HTERT RPE-1 (cell line): ENCODE results near the gene CNOT8.
"Not testable (repeated sequence)": the region's sequence is repeated elsewhere in the genome, so short reads cannot be mapped to it uniquely, and the experiment has no call there.

Source experiments
- in situ Hi-C: fragments of 300-500 bp; cut with MboI; formaldehyde crosslinking; loops from 4 replicates; pipeline ENCODE4 v1.14.3; 2020; ENCODE audit warnings: low sequenced_read_pairs

The CNOT8 gene

DNA sequence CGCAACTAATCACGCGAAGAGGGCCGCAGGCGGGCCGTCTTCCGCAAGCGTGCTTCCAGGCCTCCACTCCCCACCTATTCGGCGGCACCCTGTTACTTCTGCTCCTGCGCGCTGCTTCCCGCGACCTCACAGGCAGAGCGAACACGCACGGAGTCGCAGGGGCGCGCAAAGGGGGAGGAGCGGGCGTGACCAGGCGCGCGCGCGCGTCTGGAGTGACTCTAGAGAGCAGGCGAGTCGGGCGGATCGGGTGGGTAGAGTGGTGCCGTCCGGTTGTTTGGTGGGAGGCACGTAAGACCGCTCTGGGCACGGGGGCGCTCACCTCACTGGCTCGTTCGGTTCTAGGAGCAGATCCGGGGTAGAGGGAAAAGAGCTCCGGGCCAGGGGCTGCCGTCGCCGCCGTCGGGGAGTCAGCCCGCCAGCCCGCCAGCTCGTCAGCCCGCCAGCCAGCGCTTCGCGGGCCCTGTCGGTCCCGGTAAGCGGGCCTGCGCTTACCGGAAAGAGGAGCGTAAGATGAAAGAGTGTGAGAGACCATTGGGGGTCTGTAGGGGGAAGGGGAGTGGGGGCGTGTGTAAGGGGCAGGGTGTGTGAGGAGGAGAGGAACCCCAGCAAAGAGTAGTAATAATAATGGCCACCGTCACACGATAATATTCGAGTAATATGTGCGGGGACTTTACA is at the start of gene CNOT8:
CNOT8 (plus strand) TSS at position 331 of the 675 bp plus-strand sequence. CDS start 4,652 bp downstream, outside the sequence.
- in situ Hi-C loops, result no loop called here

GRCh38 chr5:154811239-154811638 is 47.2 kb upstream of the CNOT8 start:
- in situ Hi-C loops, result no loop called here

GRCh38 chr5:154811653-154812465 is 46.6 kb upstream of the CNOT8 start:
- in situ Hi-C loops, result no loop called here

GRCh38 chr5:154813158-154813557 is 45.3 kb upstream of the CNOT8 start:
- in situ Hi-C loops, result no loop called here

GRCh38 chr5:154813736-154814135 is 44.7 kb upstream of the CNOT8 start:
- in situ Hi-C loops, result no loop called here

DNA sequence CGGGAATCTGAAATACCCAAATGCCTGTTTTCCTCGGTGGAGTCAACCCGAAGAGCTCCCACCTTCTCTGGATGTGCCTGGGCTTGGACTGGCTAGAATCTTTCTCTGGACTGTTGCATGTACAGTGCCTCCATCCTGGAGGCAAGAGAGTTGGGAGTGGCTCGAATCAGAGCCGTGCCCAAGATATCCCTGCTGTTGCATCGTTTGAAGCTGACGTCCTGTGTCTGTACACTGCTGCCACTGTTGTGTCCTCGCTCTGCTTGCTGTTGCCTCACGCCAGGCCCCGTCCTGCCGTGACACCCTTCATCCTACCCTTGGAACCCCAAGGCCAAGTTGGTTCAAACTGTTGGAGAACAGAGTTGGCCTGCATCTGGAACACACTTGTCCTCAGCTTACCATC is 43.4 kb upstream of the CNOT8 start:
- in situ Hi-C loops, result no loop called here

- in situ Hi-C loops, result no loop called here
Measured at GRCh38 chr5:154815684-154816247, 42.7 kb upstream of the CNOT8 start.

DNA sequence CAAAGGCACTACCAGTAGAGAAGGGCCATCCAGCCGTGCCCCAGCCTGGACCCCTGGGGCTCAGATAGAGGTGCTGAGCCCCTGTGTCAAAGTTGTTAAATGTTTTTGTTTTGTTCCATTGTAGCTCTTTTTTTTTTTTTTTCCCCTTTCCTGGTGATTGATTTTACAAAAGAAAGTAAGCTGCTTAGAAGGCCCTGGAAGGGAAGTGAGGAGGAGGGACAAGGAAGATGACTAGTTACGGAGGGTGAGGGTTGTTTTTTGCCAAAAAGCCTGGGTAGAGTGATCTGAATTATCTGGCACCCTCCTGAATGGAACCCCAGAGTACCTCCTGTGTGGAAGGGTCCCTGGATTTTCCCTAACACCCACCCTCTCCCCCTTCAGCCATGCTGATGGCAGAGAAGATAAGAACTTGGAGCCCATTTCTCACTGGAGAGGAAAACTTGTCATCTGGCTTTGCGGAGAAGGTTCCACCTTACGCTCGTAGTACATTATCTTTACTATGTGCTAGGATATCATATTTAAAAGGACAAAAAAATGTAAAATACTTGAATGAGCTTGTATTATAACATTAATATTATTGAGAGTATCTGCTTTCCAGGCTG is 41.4 kb upstream of the CNOT8 start:
- in situ Hi-C loops, result no loop called here

GRCh38 chr5:154817815-154818214 is 40.6 kb upstream of the CNOT8 start:
- in situ Hi-C loops, result no loop called here

GRCh38 chr5:154818471-154819116 is 39.8 kb upstream of the CNOT8 start:
- in situ Hi-C loops, result no loop called here

GRCh38 chr5:154819546-154819945 is 38.9 kb upstream of the CNOT8 start:
- in situ Hi-C loops, result no loop called here

DNA sequence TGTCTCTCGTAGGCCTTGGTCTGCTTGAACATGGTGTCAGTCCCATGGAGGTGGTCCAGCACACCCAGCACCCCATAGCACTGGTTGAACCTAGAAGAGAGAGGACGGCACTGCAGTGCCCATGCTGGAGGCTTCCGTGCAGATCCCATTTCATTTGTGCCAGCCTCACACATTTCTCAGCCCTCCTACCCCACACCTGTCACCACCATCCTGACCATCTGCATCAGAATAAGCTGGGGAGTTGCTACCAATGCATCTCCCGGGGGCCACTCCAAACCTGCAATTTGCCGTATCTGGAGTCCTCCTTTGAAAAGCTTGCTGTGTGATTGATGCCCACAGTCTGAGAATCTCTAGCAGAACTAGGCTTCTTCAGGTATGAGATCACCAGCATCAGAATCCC is 38.0 kb upstream of the CNOT8 start:
- in situ Hi-C loops, result no loop called here

DNA sequence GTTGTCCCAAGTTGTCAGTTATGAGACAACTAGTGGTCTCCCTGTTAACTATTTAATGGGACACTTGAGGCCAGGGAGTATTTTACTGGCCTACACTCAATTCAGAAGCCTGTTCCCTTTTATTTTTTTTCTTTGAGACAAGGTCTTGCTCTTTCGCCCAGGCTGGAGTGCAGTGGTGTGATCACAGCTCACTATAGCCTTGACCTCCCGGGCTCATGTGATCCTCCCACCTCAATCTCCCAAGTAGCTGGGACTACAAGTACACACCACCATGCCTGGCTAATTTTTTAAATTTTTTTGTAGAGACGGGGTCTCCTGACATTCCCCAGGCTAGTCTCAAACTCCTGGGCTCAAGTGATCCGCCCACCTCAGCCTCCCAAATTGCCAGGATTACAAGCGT is 35.5 kb upstream of the CNOT8 start:
- in situ Hi-C loops, result not testable (repeated sequence)

GRCh38 chr5:154823605-154824004 is 34.8 kb upstream of the CNOT8 start:
- in situ Hi-C loops, result no loop called here

DNA sequence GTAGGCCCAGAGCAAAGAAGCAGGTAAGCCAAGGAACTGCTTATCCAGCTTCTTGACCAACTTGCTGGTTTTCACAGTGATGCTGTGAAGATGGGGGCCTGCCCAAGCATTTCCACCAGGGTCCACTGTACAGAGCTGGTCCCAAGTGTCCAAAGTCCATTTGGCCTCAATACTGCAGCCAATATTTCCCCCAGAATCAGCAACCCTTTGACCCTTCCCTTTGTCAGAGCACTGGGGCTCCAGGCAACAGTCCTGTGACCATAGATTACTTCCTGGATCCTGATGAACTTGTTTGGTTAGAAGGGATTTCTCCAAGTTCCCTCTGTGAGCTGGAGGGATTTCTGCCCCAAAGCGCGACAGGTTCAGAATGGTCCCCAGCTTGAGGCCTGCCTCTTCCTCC is 34.4 kb upstream of the CNOT8 start:
- in situ Hi-C loops, result no loop called here

GRCh38 chr5:154829181-154829588 is 29.2 kb upstream of the CNOT8 start:
- in situ Hi-C loops, result no loop called here

DNA sequence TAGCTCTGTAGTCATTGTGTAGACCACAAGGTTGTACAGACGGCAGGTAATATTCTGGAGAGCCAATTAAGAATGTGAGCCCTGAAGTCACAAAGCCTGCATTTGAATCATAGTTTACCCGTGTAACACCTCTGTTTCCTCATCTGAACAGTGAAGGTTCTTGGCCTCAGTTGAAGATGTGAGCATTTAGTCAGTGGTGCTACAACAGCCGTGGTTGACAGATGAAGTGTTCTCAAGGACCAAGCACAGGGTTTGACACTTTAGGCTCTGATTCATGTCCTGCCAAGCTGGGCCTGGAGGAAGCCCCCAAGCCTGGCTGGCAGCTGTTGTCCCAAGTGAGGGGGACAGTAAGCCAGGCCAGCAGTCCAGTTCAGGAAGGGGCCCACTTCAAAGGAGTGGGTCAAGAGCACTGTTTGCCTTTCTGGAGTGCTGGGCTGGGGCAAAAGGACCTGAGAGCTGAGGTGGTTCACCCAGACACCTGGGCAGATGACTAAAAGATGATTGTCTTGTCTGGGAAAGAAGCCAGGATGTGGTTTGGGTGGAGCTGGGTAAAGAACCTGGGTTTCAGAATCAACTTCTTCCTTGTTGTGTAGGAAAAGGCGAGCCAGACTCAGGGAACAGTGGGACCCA is 28.7 kb upstream of the CNOT8 start:
- in situ Hi-C loops, result no loop called here

DNA sequence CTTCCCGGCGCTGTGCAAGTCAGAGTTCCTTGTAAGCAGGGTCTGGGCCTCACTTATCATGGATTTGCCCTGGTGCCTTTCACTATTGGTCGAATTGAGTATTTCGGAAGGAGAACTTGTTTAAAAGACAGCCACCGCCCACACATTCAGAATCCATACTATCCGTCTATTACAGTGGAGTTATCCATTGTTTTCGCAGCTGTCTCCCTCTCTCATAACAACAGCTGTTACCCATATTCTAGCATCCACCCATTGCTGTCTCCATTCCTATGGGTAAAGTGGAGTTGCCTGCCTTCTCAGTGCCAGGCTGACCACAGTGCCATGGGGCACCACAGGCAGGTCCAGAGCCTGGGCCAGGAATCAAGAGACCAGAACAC is 28.2 kb upstream of the CNOT8 start:
- in situ Hi-C loops, result no loop called here

DNA sequence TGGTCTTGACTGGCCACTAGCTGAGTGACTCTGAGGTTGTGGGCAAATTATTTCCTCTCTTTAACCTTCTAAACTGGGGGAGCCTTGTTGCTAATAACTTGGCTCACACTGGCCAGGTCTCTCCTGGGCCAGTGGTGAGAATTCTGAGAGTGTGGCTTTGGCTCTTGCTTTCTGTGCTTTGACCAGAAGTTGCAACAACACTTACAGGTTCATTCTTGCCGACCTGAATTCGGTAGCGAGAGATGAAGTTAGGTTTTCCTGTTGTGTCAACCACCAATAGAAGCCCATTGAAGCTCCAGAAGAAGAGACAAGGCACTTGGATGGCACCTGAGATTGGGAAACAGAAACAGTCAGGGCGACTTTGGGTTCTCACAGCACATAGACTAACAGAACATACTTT is 27.8 kb upstream of the CNOT8 start:
- in situ Hi-C loops, result no loop called here

DNA sequence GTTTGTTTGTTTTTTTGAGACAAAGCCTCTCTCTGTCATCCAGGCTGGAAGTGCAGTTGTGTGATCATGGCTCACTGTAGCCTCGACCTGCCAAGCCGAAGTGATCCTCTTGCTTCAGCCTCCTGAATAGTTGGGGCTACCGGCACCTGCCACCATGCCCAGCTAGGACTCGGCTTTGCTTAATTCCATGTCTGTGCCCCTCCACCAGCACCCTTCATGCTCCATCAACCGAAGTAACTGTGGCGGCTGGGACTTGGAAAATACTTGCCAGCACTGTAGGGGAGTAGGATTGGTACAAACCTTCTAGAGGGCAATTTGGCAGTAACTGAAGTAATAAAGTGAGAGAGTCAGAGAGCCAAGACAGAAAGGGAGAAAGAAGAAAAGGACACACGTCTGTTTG is 27.0 kb upstream of the CNOT8 start:
- in situ Hi-C loops, result no loop called here

GRCh38 chr5:154832804-154833203 is 25.6 kb upstream of the CNOT8 start:
- in situ Hi-C loops, result not testable (repeated sequence)
